Body of pancreas (tissue), 4 donors: ENCODE data around the gene GABRA4. TPM values are rescaled to one million over a fixed set of nuclear protein-coding genes. Genes with fewer than 3 reads are reported as not detected.

Source experiments
- ATAC-seq: fragments of 150-250 bp; one replicate; pipeline ENCODE4 v1.9.1; 2016
- DNase-seq, 4 donors: peaks; one replicate each; pipeline ENCODE4 v3.0.0-alpha.2; 2019
- H3K27ac ChIP-seq, 4 donors: fragments of 200-600 bp; sonication (generic); 1 replicate in 3 of 4; 2 replicates in 1 of 4; pipeline versions ENCODE4 v1.5.1 to v1.6.1; 2016 to 2019; ENCODE audit warnings: mild to moderate bottlenecking in 1 of 4, mixed read lengths in 1 of 4, moderate library complexity in 1 of 4
- H3K27me3 ChIP-seq, 2 donors: fragments of 200-600 bp; sonication (generic); one replicate each; pipeline ENCODE4 v1.6.0; 2016; ENCODE audit warnings: mild to moderate bottlenecking in 1 of 2
- H3K36me3 ChIP-seq, 2 donors: fragments of 200-600 bp; sonication (generic); replicated peaks in 1 of 2; 2 replicates each; pipeline ENCODE4 v1.5.1; 2016; ENCODE audit warnings: low read depth in 2 of 2; ENCODE audit not compliant: insufficient read depth in 1 of 2
- H3K4me1 ChIP-seq: fragments of 200-600 bp; sonication (generic); one replicate; pipeline ENCODE4 v1.6.0; 2016
- H3K4me3 ChIP-seq, 2 donors: fragments of 200-600 bp; sonication (generic); 1 replicate in 1 of 2; 2 replicates in 1 of 2; pipeline ENCODE4 v1.5.1; 2016 to 2019
- H3K9me3 ChIP-seq, 3 donors: fragments of 200-600 bp; sonication (generic); 1 replicate in 2 of 3; 2 replicates in 1 of 3; pipeline ENCODE4 v1.5.1; 2016
- POLR2A ChIP-seq, 3 donors: fragments of 450-650 bp; IDR thresholded peaks; one replicate each; pipeline ENCODE4 v1.6.1; 2016; ENCODE audit warnings: antibody characterized with exemption in 3 of 3, mild to moderate bottlenecking in 2 of 3
- WGBS, 2 donors: methylation state at CpG; one replicate each; pipeline ENCODE4 v1.1.5; 2017; 5-methylcytosine and 5-hydroxymethylcytosine counted together
- intact Hi-C: fragments of 100-400 bp; cut with DNase I; formaldehyde crosslinking; loops from one replicate; pipeline ENCODE4 v1.15.1; 2023
- total RNA-seq, 2 donors: library from RNA; depleted of rRNA; stranded (reverse); fragments of >200 nt; gene quantifications; one replicate each; pipeline ENCODE4 v1.1.0, GENCODE V29; 2016
- TF ChIP-seq, protein P1 (sequence below), 7 experiments: fragments of 450-650 bp in 4 of 7; fragments of 200-600 bp in 3 of 7; sonication (generic) in 3 of 7; IDR thresholded peaks; one replicate each; pipeline ENCODE4 v1.5.1; 2016 to 2019; ENCODE audit warnings: antibody characterized with exemption in 7 of 7

GABRA4 gene
- total RNA-seq, 2 donors from 2014 or later = 0.78 TPM; not detected in 1

DNA sequence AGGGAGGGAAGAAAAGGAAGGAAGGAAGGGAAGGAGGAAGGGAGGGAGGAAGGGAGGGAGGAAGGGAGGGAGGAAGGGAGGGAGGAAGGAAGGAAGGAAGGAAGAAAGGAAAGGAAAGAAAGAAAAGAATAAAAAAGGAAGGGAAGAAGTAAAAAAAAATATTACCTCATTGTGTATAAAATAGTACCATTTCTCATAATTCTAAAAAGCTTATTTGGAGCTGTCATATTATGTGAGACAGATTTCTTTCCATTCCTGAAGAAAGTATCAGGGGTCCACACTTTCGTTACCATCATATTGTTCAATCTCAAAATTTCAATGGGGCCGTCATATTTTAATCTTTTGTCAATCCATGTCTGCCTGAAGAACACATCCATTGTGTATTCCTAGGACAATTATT lies 16.1 kb downstream of the GABRA4 start:
- Histone ChIP-seq H3K4me3 (no peak overlapping the region), H3K27me3 (no peaks in the 10 kb centered on the region), H3K36me3 (no peaks in the 10 kb centered on the region), H3K9me3 (no peaks in the 10 kb centered on the region), H3K4me1 (no peaks in the 10 kb centered on the region), H3K27ac (no peak overlapping the region)
- 51 to 66% methylated on average over 2 of the region's 2 CpGs for WGBS, 2 donors
- intact Hi-C loops = no loop called here
- ATAC-seq (no peak), DNase-seq (no peak)
- no peak for TF ChIP-seq POLR2A (IDR thresholded peaks at IDR 0.05)
- TF ChIP-seq, protein P1, sequence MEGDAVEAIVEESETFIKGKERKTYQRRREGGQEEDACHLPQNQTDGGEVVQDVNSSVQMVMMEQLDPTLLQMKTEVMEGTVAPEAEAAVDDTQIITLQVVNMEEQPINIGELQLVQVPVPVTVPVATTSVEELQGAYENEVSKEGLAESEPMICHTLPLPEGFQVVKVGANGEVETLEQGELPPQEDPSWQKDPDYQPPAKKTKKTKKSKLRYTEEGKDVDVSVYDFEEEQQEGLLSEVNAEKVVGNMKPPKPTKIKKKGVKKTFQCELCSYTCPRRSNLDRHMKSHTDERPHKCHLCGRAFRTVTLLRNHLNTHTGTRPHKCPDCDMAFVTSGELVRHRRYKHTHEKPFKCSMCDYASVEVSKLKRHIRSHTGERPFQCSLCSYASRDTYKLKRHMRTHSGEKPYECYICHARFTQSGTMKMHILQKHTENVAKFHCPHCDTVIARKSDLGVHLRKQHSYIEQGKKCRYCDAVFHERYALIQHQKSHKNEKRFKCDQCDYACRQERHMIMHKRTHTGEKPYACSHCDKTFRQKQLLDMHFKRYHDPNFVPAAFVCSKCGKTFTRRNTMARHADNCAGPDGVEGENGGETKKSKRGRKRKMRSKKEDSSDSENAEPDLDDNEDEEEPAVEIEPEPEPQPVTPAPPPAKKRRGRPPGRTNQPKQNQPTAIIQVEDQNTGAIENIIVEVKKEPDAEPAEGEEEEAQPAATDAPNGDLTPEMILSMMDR (IDR thresholded peaks at IDR 0.05) = no peak

DNA sequence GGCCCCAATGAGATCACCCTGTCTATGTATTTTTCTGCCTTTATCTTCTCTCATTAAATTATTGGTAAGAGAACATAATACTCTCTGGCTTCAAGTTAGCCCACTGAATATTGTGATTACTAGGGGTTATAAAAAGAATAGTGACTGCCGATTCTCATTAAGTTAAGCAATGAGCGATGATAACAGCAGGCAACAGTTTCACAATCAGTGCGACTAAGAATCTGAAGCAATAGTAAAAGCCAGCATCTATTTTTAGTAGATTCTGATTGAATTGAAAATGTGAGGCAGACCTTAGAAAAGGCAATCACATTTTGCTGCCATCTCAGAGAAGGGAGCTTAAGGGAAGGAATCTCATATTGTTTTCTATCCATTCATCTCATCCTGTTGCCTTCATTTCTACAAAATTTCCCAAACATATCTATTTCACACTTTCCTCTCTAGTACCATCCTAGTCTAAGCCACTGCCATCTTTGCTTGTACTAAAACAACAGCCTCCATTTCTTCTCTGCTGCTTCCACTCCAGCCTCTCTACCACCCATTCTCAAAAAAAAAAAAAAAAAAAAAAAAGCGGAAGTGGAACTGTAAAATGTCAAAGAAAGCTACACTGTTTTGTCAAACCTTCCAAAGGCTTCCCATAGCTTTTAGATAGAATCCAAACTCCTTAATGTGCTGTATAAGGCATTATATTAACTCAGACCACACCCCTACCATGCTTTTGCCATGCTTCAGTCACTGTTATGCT lies 17.4 kb downstream of the GABRA4 start:
- no peaks in the 10 kb centered on the region for H3K9me3 ChIP-seq
- H3K27me3 ChIP-seq = no peaks in the 10 kb centered on the region
- TF ChIP-seq, protein P1 (IDR thresholded peaks at IDR 0.05) = no peak
- no peak for TF ChIP-seq POLR2A (IDR thresholded peaks at IDR 0.05)
- DNase-seq = no peak
- 63 to 78% methylated on average over 4 of the region's 4 CpGs for WGBS, 2 donors
- no peak overlapping the region for H3K4me3 ChIP-seq
- no peaks in the 10 kb centered on the region for H3K4me1 ChIP-seq
- intact Hi-C loops = no loop called here
- no peak for ATAC-seq
- H3K36me3 ChIP-seq = no peaks in the 10 kb centered on the region
- no peak overlapping the region for H3K27ac ChIP-seq

DNA sequence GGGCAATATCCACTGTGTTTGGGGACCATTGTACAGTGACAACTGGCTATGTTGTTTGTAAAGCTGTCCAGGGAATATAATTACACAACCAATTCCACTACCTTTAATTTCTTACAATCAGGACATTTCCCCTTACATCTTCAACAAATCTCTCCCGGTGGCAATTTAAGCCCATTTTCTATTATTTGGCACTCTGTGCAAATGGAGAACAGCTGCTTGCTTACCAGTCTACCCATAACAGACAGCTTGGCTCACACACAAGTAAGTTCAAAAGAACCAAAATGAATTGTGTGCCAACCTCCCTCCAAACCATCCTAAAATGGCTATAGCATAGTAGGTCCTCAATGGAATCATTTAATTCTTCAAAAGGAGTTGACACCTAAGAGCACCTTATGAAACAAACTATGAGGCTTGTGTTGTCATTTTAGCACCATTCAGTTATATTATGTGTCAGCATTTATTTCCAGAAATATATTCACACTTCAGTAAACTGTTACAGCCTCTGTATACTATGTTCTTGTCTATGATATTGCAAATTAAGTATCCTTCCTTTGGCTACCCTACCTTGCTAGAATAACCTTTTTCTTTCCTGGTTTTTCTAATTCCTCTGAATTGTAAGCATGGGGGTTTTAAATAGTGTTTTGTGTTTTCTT lies 18.4 kb downstream of the GABRA4 start:
- no peak for DNase-seq
- no peak for ATAC-seq
- Histone ChIP-seq H3K27ac (no peak overlapping the region), H3K36me3 (no peaks in the 10 kb centered on the region), H3K4me1 (no peaks in the 10 kb centered on the region), H3K4me3 (no peak overlapping the region), H3K9me3 (no peaks in the 10 kb centered on the region), H3K27me3 (no peaks in the 10 kb centered on the region)
- intact Hi-C loops = no loop called here
- WGBS, 2 donors = 70 to 75% methylated on average over 1 of the region's 1 CpG
- TF ChIP-seq, protein P1 (IDR thresholded peaks at IDR 0.05) = no peak
- TF ChIP-seq POLR2A (IDR thresholded peaks at IDR 0.05) = no peak

DNA sequence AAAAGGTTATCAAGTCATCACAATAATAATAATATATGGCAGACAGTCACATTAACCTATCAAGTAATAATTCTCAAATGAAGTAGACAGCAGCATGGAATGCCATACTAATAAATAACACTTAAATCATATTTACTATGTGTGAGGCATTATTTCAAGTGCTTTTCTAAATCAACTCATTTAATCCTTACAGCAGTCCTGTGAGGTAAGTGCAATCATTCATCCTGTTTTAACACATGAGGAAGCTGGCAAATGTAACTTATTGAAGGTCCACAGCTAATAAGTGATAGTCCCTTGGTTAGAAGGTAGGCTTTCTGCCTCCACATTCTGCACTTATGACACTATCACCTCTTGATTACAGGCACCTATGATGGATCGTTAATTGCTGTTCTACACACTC lies 24.5 kb downstream of the GABRA4 start:
- Histone ChIP-seq H3K9me3 (no peaks in the 10 kb centered on the region), H3K27me3 (no peaks in the 10 kb centered on the region), H3K36me3 (no peaks in the 10 kb centered on the region), H3K4me3 (no peak overlapping the region), H3K4me1 (no peaks in the 10 kb centered on the region), H3K27ac (no peak overlapping the region)
- TF ChIP-seq POLR2A (IDR thresholded peaks at IDR 0.05) = no peak
- TF ChIP-seq, protein P1 (IDR thresholded peaks at IDR 0.05) = no peak
- no peak for ATAC-seq
- 64 to 69% methylated on average over 1 of the region's 1 CpG for WGBS, 2 donors
- DNase-seq = no peak
- intact Hi-C loops = no loop called here
